ENCODE measurements around the gene AFAP1L1.

Gene AFAP1L1

GRCh38 chr5:149344151-149344550 lies 72.5 kb downstream of the AFAP1L1 start:
- TF ChIP-seq, protein P1, sequence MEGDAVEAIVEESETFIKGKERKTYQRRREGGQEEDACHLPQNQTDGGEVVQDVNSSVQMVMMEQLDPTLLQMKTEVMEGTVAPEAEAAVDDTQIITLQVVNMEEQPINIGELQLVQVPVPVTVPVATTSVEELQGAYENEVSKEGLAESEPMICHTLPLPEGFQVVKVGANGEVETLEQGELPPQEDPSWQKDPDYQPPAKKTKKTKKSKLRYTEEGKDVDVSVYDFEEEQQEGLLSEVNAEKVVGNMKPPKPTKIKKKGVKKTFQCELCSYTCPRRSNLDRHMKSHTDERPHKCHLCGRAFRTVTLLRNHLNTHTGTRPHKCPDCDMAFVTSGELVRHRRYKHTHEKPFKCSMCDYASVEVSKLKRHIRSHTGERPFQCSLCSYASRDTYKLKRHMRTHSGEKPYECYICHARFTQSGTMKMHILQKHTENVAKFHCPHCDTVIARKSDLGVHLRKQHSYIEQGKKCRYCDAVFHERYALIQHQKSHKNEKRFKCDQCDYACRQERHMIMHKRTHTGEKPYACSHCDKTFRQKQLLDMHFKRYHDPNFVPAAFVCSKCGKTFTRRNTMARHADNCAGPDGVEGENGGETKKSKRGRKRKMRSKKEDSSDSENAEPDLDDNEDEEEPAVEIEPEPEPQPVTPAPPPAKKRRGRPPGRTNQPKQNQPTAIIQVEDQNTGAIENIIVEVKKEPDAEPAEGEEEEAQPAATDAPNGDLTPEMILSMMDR (conservative IDR thresholded peaks at IDR 0.05; ENCODE audit: low read depth, low read length): no peak
- no peak for DNase-seq (ENCODE audit: low read depth)
- no peak overlapping the region for H3K4me3 ChIP-seq (ENCODE audit: low read length)

DNA sequence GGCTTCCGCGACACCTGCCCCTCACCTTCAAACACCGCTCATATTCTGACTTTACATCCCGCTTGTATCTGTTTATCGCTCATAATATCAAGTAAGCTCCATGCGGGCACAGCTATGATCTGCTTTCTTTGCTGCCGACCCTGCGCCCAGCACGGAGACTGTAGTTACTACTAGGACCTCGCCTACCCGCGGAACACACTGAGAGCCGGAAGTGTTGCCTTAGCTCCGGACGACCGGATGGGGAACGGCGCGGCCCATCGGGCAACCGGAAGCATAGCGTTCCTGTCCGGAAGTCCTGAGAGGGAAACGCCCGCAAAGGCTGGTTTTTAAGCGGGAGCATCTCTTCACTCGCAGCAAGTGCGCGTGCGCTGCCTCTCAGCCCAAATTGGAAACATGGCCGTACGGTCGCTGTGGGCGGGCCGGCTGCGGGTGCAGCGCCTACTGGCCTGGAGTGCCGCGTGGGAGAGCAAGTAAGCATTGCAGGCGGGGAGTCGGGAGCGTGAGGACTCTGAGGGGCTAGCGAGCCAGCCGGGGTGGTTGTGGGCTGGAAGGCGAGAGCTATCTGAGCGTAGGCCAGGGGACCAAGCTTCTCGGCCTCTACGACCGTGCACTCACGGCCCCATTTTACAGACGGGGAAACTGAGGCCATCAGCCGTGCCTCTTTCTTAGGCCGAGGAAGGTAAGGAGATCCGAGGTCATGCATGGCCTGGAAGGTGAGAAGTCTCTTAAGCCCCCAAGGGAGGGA lies 73.7 kb downstream of the AFAP1L1 start, which contains the start of gene GRPEL2:
GRPEL2 (plus strand) TSS at position 353 of the 745 bp plus-strand sequence; CDS start at position 394, 41 bp downstream.
- peak; percentile 87 for DNase-seq (ENCODE audit: low read depth)
- TF ChIP-seq, protein P1 (conservative IDR thresholded peaks at IDR 0.05; ENCODE audit: low read depth, low read length): no peak
- peak within 1 kb of the TSS; percentile 99 for H3K4me3 ChIP-seq (ENCODE audit: low read length)

DNA sequence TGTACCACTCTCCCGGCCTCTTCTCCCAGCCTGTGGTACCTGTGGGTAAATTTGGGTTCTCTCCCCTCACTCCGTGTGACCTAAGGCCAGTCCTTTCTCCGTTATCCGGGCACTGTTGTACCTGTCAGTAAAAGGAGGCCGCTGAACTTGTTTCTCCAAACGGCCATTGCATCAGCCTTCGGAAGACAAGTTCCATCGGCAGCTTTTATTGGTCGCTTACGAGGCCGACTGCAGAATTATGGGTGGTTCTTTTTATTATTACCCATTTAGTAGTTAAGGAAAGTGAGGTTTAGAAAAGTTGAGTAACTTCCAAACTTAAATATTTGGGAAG lies 74.2 kb downstream of the AFAP1L1 start:
- DNase-seq (ENCODE audit: low read depth): no peak
- TF ChIP-seq, protein P1 (conservative IDR thresholded peaks at IDR 0.05; ENCODE audit: low read depth, low read length): no peak
- peak overlapping the region; percentile 99 for H3K4me3 ChIP-seq (ENCODE audit: low read length)

DNA sequence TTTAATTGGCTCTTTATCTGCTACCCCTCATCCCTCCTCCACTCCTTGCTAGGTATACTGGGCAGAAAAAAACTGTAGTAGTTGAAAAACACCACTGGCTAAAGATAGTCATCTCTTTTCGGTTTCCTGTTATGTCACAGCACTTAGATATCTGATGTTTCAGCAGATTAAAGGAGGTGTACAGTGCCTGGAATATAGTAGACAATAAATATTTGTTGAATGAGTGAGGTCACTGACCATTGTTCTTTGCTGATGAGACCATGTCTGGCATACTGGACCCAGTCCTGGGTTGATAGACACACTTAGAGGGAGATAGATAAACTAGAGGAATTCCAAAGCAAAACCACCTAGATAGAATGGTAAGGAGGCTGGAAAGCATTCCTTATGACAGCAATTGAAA lies 76.9 kb downstream of the AFAP1L1 start:
- TF ChIP-seq, protein P1 (conservative IDR thresholded peaks at IDR 0.05; ENCODE audit: low read depth, low read length): no peak
- H3K4me3 ChIP-seq (ENCODE audit: low read length): no peak overlapping the region
- DNase-seq (ENCODE audit: low read depth): no peak

DNA sequence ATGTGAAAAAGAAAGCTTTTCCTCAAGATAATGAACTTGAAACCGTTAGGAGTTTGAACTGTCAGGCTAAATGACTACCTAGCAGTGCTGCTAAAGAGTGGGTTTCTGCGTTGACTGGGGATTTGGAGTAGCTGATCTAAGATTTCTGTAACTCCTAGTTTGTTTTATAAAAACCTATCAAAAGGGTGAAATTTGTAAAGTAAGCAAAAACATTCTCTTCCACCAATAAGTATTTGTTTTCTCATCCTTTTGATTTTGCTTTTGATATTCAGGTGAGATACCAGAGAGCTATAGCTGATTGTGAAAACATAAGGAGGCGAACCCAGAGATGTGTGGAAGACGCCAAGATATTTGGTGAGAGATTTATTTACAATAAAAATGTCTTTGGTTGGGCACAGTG lies 77.7 kb downstream of the AFAP1L1 start:
- no peak overlapping the region for H3K4me3 ChIP-seq (ENCODE audit: low read length)
- no peak for DNase-seq (ENCODE audit: low read depth)
- TF ChIP-seq, protein P1 (conservative IDR thresholded peaks at IDR 0.05; ENCODE audit: low read depth, low read length): no peak

GRCh38 chr5:149352169-149352568 lies 80.5 kb downstream of the AFAP1L1 start:
- DNase-seq (ENCODE audit: low read depth): no peak
- TF ChIP-seq, protein P1 (conservative IDR thresholded peaks at IDR 0.05; ENCODE audit: low read depth, low read length): no peak
- no peak overlapping the region for H3K4me3 ChIP-seq (ENCODE audit: low read length)

DNA sequence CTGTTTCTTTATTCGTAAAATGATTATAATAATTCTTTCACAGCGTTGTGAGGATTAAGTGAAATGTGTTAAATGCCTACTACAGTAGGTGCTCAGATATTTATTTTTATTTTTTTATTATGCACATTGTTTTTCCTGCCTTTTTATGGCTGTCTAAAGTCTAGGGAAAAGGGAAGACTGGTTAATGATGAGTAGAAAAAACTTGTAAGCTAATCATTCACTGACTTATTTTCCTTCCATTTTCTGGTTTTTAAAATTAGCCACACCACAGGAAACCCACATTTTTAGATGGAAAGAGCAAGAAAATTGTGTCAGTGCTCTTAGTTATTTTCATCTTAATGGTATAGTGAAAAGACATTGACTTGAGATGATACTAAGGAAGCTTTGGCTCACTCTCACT lies 82.3 kb downstream of the AFAP1L1 start:
- TF ChIP-seq, protein P1 (conservative IDR thresholded peaks at IDR 0.05; ENCODE audit: low read depth, low read length): no peak
- no peak for DNase-seq (ENCODE audit: low read depth)
- no peak overlapping the region for H3K4me3 ChIP-seq (ENCODE audit: low read length)

Measured in retinal pigment epithelial cell (primary cell).